GM18520 (cell line): Measurements from ENCODE around the gene FBXL14.
"Not testable (repeated sequence)": the region's sequence is repeated elsewhere in the genome, so short reads cannot be mapped to it uniquely, and the experiment has no call there.

Experiments used
- ATAC-seq: cut with Tn5 transposase; IDR thresholded peaks from one replicate; pipeline ENCODE4 v1.9.1; 2021; ENCODE audit not compliant: unreplicated experiment

The FBXL14 gene

GRCh38 chr12:1620092-1620491 is 25.7 kb upstream of the FBXL14 start:
- ATAC-seq = no peak

- ATAC-seq = no peak
These were observed 25.2 kb upstream of the FBXL14 start for GRCh38 chr12:1619587-1619986.

GRCh38 chr12:1619159-1619558 is 24.8 kb upstream of the FBXL14 start:
- ATAC-seq = no peak

- ATAC-seq = no peak
These were observed 24.1 kb upstream of the FBXL14 start for GRCh38 chr12:1618489-1618888.

DNA sequence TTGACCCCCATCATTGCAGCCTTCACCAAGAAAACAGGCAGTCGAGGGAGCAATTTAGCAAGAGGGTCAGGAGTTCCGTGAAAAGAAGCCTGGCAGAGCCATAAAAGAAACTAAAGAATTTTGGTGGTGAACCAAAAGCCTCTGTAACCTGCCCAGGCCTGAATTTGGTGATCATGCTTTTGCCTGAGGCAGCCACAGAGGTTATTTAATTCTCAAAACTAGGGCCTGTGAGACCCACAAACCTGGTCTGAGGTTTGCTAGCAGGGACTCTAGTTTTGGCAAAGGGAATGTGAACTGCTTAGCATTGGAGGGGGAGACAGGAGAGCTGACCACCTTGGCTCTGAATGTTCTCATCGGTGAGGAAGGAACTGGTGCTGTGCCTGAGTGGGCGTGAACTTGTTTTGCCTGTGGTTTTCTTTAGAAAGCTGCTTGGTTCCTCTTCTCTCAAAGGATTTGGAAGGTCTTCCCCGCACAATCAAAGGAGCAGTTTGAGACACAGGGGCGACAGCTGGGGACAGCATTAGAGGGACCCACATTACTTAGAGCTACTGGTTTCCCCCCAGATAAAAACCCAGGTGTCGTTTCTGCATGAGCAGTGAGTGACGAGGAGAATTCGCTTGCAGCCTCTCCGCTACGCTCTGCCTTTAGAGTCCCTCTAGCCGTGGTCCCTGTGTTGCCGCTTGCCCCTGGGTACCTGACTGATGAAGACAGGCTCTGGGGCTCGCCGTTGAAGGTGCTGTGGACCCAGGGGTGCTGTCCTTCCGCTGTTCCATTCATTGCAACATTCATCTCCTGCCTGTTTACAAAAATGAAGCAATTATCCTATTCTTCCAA is 22.1 kb upstream of the FBXL14 start:
- ATAC-seq = no peak

- ATAC-seq = no peak
These were observed 20.0 kb upstream of the FBXL14 start for GRCh38 chr12:1614360-1614759.

GRCh38 chr12:1613860-1614259 is 19.5 kb upstream of the FBXL14 start:
- ATAC-seq = no peak

- ATAC-seq = no peak
These were observed 17.6 kb upstream of the FBXL14 start for GRCh38 chr12:1611803-1612572.

- no peak for ATAC-seq
These were observed 15.8 kb upstream of the FBXL14 start for GRCh38 chr12:1610072-1610643.

DNA sequence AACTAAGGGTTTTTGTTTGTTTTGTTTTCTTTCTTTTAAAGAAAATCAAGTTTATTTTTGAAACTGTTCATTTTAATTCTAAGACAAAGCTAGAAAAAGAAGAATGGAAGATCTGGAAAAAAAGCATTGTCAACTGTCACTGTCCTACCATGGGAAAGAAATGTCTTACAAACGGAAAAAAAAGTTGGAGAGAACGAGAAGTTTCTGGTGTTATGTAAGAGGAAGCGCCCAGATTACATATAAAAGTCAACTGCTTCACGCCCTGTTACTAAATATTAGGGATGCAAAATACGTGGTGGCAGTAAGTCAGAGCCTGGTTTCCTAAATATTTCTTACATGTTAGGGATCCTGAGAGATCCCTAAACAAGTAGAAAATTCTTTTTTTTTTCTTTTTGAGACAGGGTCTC is 14.3 kb upstream of the FBXL14 start:
- ATAC-seq = no peak

DNA sequence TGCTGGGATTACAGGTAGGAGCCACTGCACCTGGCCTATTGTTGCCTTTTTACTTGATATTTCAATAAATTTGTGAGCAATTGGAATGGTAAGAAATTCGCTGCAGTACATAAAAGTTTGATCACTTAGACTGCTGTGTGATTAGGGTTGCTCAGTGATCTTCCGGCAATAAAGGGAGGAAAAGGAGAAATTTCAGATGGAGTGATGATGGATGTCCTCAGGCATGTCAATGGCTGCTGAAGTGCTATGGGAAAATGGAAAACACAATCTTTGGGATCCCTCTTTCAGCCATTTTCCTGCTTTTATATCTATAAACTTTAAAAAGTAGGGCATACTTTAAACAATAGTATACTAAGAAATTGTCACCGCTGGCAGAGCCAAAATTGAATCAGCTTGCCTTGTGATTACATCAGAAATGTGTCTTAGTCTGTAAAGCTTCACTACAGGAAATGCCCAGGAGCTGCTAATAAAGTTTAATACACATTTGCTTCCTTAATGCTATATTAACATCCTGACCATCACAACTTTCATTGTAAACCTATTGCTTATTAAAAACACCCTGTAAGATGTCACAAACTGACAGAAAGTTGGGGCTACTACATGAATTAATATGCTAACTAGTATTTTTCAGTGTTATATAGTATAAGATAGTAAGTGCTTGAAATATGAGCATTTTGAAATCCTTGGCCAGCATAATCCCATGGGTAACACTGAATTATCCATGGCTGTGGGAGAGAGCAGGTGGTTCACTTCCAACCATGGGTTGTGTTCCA is 13.7 kb upstream of the FBXL14 start:
- no peak for ATAC-seq

DNA sequence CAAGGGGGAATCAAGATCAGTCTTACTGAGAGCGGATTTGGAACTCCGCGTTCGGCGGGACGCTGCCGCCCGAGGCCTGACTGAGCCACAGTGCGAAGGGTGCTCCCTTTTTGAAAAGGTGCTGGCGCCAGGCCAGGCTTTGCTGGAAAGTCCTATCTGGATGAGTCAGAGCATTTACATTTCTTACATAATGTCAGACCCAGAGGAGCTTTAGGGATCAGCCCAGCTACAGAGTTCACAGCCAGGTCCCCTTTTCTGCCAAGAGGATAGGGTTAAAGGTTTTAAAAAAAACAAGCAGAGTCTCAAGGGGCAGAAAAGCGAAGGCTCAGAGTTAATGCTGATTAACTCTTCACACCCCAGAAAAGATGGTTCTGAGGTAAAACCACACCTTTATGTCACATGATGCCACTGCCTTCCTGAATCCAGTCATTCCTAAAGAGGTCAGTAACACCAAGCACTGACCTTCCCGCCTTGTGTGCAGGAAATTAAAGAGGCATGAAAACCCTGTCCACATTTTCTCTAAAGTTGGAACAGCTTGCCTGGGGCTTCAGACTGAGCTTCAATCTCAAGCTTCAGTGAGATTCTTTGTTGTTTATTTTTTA is 11.7 kb upstream of the FBXL14 start:
- peak; percentile 78 for ATAC-seq

DNA sequence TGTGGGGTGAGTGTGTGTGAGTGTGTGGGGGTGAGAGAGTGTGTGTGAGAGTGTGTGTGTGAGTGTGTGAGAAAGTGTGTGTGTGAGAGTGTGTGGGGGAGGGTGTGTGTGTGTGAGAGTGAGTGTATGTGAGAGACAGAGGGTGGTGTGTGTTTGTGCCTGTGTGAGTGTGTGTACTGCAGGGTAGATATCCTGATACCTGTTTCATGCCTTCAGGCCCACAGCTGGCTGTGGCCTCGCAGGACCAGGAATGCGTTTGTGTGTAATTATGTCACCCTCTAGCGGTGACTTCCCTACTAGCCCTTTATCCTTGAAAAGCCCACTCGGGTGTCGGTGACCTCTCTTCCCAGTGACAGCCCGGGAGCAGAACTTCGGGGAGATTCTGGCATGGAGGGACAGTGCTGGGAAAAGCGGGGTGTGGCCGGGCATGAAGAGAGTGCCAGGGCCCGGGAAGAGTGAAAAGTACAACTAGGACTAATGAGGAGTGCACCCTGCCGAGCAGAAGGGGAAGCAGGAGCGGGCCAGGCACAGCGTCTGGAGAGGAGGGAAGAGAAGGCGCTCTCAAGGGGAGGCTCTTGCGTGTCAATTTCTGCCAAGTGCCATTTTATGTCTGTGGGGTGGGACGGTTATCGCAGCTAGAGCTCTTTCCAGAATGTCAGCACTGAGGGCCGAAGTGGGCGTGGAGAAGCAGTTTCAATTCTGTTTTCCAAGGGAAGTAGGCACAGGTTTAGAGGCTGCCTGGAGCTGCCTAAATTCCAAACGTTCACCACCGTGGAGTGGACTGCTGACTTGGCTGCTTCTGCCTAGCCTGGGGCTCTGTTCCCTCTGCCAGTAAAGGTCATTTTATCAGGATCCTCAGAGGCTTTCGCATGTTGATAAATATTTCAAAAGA is 11.0 kb upstream of the FBXL14 start:
- ATAC-seq = peak; percentile 30

DNA sequence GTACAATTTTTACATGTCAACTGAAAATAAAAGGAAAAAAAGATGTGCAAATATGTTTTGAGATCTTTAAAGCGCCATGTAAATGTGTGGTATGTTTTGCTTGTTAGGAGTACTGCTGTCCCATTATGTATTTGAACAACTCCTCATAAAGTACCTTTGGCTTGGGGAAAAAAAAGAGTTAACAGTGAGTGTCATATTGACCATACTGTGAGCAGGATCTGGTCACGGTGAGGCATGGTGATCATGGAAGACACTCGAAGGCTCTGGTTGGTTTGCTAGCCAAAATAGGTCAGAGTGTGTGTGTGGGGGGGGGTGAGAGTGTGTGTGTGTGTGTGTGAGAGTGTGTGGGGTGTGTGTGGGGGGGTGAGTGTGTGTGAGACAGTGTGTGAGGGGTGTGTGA is 10.1 kb upstream of the FBXL14 start:
- ATAC-seq = no peak

DNA sequence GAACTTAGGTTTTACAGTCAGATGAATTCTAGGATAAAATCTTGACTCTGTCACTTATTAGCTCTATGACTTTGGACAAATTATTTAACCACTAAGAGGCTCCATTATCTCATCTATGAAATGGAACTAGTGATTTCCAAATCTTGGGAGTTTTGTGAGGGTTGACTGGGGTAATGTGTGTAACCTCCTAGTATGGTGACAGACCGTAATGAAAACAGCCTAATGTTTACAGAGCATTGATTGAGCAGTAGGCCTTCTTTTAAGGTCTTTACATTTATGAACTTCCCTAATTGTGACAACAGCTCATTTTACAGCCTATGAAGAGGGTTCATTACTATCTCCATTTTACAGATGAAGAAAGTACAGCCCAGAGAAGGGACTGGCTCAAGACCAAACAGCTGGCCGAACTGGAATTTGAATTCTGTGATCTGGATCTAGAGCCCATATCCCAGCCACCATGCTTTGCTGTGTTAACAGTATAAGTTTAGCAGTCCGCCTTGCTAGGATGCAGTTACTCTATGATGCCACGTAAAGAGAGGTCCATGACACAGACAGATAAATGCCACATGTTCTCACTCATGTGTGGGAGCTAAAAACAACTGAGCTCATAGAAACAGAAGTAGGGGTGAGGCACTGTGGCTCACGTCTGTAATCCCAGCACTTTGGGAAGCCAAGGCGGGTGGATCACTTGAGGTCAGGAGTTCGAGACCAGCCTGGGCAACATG is 9.1 kb upstream of the FBXL14 start:
- no peak for ATAC-seq

- ATAC-seq = not testable (repeated sequence)
These were observed 8.3 kb upstream of the FBXL14 start for GRCh38 chr12:1602706-1603105.

GRCh38 chr12:1598757-1599156 is 4.4 kb upstream of the FBXL14 start:
- ATAC-seq = no peak

DNA sequence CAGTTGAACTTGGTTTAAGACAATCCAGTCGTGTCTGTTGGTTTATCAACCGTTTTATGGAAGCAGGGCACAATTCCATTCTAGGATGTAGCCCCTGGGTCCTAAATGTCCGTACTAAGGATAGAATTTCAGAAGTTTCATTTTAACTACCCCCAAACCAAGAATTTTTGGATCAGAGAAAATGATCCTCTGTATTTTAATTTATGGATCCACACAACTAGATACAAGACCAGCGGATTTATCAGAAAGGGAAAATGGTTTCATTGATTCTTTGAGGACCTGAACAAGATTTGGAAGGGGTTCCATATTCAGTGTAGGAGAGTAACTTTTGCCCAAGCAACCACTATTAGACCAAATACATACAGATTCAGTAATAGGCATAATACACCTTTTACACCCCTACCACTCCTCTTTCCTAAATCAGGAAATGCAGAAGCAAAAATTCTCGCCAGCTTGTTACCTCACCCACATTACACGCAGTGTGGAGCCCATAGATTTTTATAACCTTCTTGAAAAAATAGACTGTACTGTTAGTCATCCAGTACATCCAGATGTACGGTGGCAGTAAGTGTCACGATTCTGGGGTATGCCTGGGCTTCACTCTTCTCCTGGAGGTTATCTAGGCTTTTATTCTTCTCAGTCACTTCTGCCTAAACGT is 1.4 kb upstream of the FBXL14 start:
- no peak for ATAC-seq
